Measurements from ENCODE around the gene PTGES3L. TPM values are rescaled to one million over a fixed set of nuclear protein-coding genes. Genes with fewer than 3 reads are reported as not detected.

Gene PTGES3L
- polyA plus RNA-seq, 1 donor (not counting 4 experiments of a cell fraction or from before 2014, with no cell fraction given): 0.37 TPM

DNA sequence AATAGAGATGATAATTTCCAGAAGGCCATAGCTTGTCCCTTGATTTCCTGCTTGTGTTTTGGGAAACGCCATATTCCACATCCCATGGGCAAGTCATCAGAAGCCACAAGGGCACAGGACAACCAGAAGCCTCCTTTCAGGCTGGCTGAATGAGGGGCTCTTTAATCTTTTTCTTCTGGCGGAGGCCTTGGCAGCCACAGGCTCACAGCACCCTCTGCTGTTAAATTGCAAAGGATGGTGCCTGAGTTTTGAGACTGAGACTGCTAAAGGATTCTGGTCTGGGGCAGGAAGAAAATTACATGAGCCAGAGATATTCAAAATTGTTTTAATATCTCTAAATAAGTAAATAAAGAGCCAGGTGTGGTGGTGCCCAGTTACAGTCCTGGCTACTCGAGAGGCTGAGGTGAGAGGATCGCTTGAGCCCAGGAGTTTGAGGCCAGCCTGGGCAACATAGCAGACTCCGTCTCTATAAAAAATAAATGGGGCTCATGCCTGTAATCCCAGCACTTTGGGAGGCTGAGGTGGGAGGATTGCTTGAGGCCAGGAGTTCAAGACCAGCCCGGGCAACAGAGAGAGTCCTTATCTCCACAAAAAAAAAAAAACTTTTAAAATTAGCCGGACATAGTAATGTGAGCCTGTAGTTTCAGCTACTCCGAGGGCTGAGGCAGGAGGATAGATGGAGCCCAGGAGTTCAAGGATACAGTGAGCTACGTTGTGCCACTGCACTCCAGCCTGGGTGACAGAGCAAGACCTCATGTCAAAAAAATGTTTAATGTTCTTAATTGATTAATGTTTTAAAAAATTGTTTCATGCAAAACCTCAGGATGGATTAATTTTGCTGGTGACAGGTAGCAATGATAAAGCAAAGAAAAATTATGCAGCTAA lies 41.9 kb downstream of the PTGES3L start:
- Histone ChIP-seq H3K4me3 (ENCODE audit: control insufficient read depth in 2 of 3, extremely low read depth in 1 of 3, insufficient read depth in 2 of 3, low read depth in 1 of 3, low read length in 3 of 3) (no peak overlapping the region), H3K27me3 (ENCODE audit: control insufficient read depth, extremely low read depth, insufficient read depth, low read length) (no peaks in the 10 kb centered on the region), H3K9me1 (ENCODE audit: control insufficient read depth, extremely low read depth, insufficient read depth, low read length) (no peaks in the 10 kb centered on the region), H4K20me1 (ENCODE audit: control insufficient read depth, extremely low read depth, insufficient read depth, low read length) (no peaks in the 10 kb centered on the region), H3K4me2 (ENCODE audit: control insufficient read depth, extremely low read depth, insufficient read depth, low read depth, low read length) (no peak overlapping the region), H3K4me1 (ENCODE audit: control insufficient read depth, extremely low read depth, insufficient read depth, low read length) (no peaks in the 10 kb centered on the region), H3K27ac (ENCODE audit: control insufficient read depth, insufficient read depth, low read length) (no peak overlapping the region), H2AFZ (ENCODE audit: control insufficient read depth, low read length) (no peak overlapping the region), H3K79me2 (ENCODE audit: control insufficient read depth, insufficient read depth, low read length) (no peaks in the 10 kb centered on the region), H3K9me3 (ENCODE audit: control insufficient read depth, low read depth, low read length) (no peaks in the 10 kb centered on the region), H3K36me3 (ENCODE audit: control insufficient read depth in 2 of 2, extremely low read depth in 1 of 2, insufficient read depth in 2 of 2, low read length in 2 of 2) (no peaks in the 10 kb centered on the region), H3K9ac (ENCODE audit: control insufficient read depth, extremely low read depth, insufficient read depth, low read length) (no peak overlapping the region)
- DNase-seq (ENCODE audit: low read depth, low spot score) (no peak), FAIRE-seq (no peak)
- dilution Hi-C loops (cut with MboI; ENCODE audit: extremely low pct_ligation_motif_present, low sequenced_read_pairs): loop anchor here (25.0 kb wide), 1 partner anchor 101 kb away; the partner anchor contains the start of genes AOC2 and PSME3
- TF ChIP-seq EZH2 (IDR thresholded peaks at IDR 0.05; ENCODE audit: low read length): no peak
- TF ChIP-seq, protein P1, sequence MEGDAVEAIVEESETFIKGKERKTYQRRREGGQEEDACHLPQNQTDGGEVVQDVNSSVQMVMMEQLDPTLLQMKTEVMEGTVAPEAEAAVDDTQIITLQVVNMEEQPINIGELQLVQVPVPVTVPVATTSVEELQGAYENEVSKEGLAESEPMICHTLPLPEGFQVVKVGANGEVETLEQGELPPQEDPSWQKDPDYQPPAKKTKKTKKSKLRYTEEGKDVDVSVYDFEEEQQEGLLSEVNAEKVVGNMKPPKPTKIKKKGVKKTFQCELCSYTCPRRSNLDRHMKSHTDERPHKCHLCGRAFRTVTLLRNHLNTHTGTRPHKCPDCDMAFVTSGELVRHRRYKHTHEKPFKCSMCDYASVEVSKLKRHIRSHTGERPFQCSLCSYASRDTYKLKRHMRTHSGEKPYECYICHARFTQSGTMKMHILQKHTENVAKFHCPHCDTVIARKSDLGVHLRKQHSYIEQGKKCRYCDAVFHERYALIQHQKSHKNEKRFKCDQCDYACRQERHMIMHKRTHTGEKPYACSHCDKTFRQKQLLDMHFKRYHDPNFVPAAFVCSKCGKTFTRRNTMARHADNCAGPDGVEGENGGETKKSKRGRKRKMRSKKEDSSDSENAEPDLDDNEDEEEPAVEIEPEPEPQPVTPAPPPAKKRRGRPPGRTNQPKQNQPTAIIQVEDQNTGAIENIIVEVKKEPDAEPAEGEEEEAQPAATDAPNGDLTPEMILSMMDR (optimal IDR thresholded peaks at IDR 0.05 in 1 of 3, IDR thresholded peaks at IDR 0.05 in 1 of 3, conservative IDR thresholded peaks at IDR 0.05 in 1 of 3; ENCODE audit: extremely low read depth in 1 of 3, insufficient read depth in 2 of 3, low read length in 3 of 3): peak; percentile 59 to 66 (median 60)

DNA sequence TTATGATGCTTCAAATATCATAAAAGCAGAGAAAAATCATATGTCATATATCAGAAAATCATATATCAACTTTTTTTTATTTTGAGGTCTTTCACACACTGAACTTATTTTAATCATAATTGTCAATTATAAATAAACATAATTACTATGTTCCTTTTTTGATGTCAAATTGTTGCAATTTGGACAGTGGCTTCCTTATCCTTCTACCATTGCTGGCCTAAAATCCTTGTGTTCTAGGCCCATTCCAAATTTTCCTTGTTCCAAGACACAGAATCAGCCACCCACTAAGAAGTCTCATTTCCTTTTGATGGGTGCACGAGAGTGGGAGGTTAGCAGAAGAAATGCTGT lies 50.4 kb downstream of the PTGES3L start:
- no peak overlapping the region for H3K27ac ChIP-seq (ENCODE audit: control insufficient read depth, insufficient read depth, low read length)
- H3K4me2 ChIP-seq (ENCODE audit: control insufficient read depth, extremely low read depth, insufficient read depth, low read depth, low read length): no peak overlapping the region
- no peaks in the 10 kb centered on the region for H4K20me1 ChIP-seq (ENCODE audit: control insufficient read depth, extremely low read depth, insufficient read depth, low read length)
- dilution Hi-C loops (cut with MboI; ENCODE audit: extremely low pct_ligation_motif_present, low sequenced_read_pairs): loop anchor here (25.0 kb wide), 1 partner anchor 92 kb away; the partner anchor contains the start of genes AOC2 and PSME3
- peaks cover 7% of the 10 kb centered on the region for H3K4me1 ChIP-seq (ENCODE audit: control insufficient read depth, extremely low read depth, insufficient read depth, low read length)
- no peaks in the 10 kb centered on the region for H3K9me3 ChIP-seq (ENCODE audit: control insufficient read depth, low read depth, low read length)
- DNase-seq (ENCODE audit: low read depth, low spot score) (no peak), FAIRE-seq (no peak)
- no peaks in the 10 kb centered on the region for H3K36me3 ChIP-seq (ENCODE audit: control insufficient read depth in 2 of 2, extremely low read depth in 1 of 2, insufficient read depth in 2 of 2, low read length in 2 of 2)
- no peak overlapping the region for H3K4me3 ChIP-seq (ENCODE audit: control insufficient read depth in 2 of 3, extremely low read depth in 1 of 3, insufficient read depth in 2 of 3, low read depth in 1 of 3, low read length in 3 of 3)
- H2AFZ ChIP-seq (ENCODE audit: control insufficient read depth, low read length): no peak overlapping the region
- H3K27me3 ChIP-seq (ENCODE audit: control insufficient read depth, extremely low read depth, insufficient read depth, low read length): no peaks in the 10 kb centered on the region
- H3K9ac ChIP-seq (ENCODE audit: control insufficient read depth, extremely low read depth, insufficient read depth, low read length): no peak overlapping the region
- no peaks in the 10 kb centered on the region for H3K9me1 ChIP-seq (ENCODE audit: control insufficient read depth, extremely low read depth, insufficient read depth, low read length)
- no peak for TF ChIP-seq EZH2 (IDR thresholded peaks at IDR 0.05; ENCODE audit: low read length)
- TF ChIP-seq, protein P1 (optimal IDR thresholded peaks at IDR 0.05 in 1 of 3, IDR thresholded peaks at IDR 0.05 in 1 of 3, conservative IDR thresholded peaks at IDR 0.05 in 1 of 3; ENCODE audit: extremely low read depth in 1 of 3, insufficient read depth in 2 of 3, low read length in 3 of 3): no peak
- no peaks in the 10 kb centered on the region for H3K79me2 ChIP-seq (ENCODE audit: control insufficient read depth, insufficient read depth, low read length)
